Embryonic facial prominence (tissue), 1 donor: Measurements from ENCODE around the gene NDFIP1.
"Not testable (repeated sequence)": the region's sequence is repeated elsewhere in the genome, so short reads cannot be mapped to it uniquely, and the experiment has no call there.

Experiments
- DNase-seq: peaks from one replicate; pipeline ENCODE4 v3.0.0-alpha.2; 2016; ENCODE audit errors: extremely low spot score

Gene NDFIP1

GRCh38 chr5:142186857-142187594, 78.4 kb downstream of the NDFIP1 start:
- DNase-seq, result no peak

DNA sequence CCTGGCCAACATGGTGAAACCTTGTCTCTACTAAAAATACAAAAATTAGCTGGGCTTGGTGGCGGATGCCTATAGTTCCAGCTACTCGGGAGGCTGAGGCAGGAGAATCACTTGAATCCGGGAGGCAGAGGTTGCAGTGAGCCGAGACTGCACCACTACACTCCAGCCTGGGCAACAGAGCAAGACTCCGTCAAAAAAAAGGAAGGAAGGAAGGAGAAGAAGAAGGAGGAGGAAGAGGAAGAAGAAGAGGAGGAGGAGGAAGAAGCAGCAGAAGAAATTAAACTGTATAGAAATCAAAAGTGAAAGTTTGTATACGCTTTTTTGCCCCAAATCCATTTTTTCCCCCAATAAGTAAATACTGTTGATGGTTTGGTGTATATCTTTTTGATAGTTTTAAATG, 80.1 kb downstream of the NDFIP1 start:
- not testable (repeated sequence) for DNase-seq

DNA sequence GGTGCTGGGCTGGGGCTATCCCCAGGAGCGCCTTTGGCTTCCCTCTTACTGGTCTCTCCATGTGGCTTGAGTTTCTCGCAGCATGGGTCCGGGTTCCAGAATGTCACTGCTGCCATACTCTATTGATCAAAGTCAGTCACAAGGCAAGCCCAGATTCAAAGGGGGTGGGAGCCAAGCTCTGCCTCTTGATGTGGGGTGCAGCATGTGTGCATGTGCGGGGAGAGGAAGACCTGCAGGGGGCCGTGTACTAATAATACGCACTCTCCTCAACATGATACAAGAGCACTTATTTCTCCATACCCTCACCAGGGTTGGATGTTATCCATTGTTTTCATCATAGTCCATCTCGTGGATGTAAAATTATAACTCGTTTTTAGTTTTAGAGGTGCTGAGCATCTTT, 81.2 kb downstream of the NDFIP1 start:
- no peak for DNase-seq

- DNase-seq, result no peak
Measured at GRCh38 chr5:142191776-142192175, 83.2 kb downstream of the NDFIP1 start.

DNA sequence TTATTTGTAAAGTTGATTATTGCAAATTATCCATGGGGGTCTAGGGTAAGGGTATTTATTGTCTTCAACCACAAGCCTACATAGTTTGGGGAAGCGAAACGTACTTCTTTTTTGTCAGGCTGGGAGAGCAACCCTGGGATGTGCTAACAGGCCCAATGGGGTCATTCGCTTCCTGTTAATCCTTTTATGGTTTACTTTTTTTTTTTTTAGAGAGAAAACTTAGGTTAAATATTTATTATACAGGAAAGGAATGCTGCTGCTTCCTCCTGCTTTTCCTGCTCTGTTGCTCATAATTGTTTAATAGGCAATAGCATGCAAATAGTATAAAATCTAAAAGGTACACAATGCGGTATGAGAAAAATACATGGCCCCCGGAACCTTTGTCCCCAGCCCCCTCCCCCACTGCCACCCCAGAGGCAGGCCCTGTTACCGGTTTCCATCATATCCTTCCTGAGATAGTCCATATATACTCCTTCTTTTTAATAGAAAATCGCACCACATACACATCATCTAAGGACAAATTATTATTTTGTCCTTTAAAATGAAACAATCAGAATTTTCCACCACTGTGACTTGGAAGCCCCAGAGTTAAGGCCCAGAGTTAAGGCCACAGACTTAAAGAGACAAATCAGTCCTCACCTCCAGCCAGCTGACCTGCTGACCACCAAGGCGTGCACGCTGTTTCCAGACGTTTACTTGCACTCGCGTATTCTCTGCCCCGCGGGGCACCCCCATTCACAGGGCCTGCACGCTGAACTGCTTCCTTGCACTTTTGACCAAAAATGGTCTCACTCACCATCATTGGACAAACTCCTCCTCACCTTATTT, 83.9 kb downstream of the NDFIP1 start:
- DNase-seq, result no peak

DNA sequence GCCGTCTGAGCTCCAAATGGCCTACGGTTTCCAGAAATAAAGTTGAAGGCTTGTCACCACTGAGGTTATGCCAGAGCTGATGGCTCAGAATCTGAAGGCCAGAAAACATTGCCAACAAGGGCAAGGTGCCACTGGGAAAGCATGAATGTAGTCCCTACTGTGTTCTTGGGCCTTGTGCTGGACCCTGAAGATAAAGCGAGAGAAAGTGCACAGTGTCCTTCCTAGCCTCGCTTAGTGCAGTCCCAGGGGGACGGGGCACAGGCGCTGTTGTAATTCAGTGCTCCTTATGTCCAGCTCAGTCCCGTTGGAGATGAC, 84.5 kb downstream of the NDFIP1 start:
- DNase-seq, result no peak

GRCh38 chr5:142197098-142197497, 88.5 kb downstream of the NDFIP1 start:
- no peak for DNase-seq

- DNase-seq, result no peak
Measured at GRCh38 chr5:142197781-142198180, 89.2 kb downstream of the NDFIP1 start.

DNA sequence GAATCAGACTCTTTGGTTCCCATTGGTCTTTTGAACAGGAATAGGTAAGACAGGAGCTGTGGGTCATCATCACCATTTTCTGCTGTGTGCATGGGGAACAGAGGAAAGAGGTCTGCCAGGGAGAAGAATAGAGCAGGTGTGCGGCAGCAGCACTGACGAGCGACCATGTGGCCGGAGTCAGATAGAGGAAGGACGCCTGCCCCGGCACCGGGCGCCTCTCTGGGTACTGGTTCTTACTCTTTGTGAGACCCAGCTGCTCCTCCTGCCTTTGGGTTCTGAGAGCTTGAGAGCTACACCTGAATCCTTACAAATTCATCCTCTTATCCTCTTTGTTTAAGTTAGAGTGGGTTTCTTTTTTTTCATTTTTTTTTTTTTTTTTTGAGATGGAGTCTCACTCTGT, 90.8 kb downstream of the NDFIP1 start:
- no peak for DNase-seq

- DNase-seq, result no peak
Measured at GRCh38 chr5:142200387-142200786, 91.8 kb downstream of the NDFIP1 start.

DNA sequence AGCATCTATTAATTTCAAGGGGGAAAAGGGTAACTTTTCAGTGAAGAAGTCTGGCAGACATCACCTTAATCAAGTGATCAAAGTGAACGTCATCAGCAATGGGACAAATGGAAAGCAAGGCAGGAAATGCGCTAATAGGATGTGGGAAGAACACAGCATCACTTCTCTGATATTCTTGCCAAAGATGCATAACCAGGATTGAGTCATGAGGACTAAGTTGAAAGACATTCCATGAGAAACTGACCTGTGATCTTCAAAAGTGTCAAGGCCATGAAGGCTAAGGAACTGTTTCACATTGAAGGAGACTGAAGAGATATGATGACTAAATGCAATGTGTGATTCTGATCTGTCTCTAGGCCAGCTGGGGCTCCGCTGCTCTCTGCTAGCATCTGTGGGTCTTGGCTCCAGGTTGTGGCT, 92.9 kb downstream of the NDFIP1 start:
- DNase-seq, result no peak

DNA sequence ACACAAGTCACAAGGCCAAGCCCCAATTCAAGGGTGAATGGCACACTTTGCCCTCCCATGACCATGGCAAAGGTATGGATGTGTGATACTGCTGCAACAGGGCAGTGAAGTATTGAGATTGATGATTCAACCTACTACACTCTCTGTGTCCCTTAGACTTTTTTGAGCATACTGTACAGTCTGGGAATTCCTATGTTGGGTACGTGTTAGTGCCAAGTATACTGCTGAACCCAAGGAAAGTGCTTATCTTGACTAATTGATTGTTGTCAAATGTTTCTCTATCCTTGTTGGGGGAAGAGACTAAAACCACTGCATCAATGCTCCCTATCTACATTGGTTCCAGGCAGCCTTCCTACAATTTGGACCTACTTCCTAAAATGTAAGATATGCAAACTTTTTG, 93.7 kb downstream of the NDFIP1 start:
- DNase-seq, result no peak
